Measurements from ENCODE around the gene KCNT1.

The KCNT1 gene

GRCh38 chr9:135707252-135708138, 5.5 kb downstream of the KCNT1 start:
- TF ChIP-seq SIN3A (IDR thresholded peaks at IDR 0.05; ENCODE audit: borderline replicate concordance, insufficient read depth, low read length) (no peak), FOXP2 (optimal IDR thresholded peaks at IDR 0.05; ENCODE audit: borderline replicate concordance, extremely low read depth, extremely low read length, insufficient read depth) (no peak), REST (IDR thresholded peaks at IDR 0.05; ENCODE audit: insufficient read depth in 1 of 2, low read depth in 2 of 2, low read length in 2 of 2) (no peak), POLR2AphosphoS5 (IDR thresholded peaks at IDR 0.05; ENCODE audit: low read depth, low read length) (no peak), TAF1 (IDR thresholded peaks at IDR 0.05; ENCODE audit: borderline replicate concordance, insufficient read depth, low read length) (no peak)

- no peak for TF ChIP-seq SIN3A (IDR thresholded peaks at IDR 0.05; ENCODE audit: borderline replicate concordance, insufficient read depth, low read length)
- TF ChIP-seq POLR2AphosphoS5 (IDR thresholded peaks at IDR 0.05; ENCODE audit: low read depth, low read length): no peak
- TF ChIP-seq TAF1 (IDR thresholded peaks at IDR 0.05; ENCODE audit: borderline replicate concordance, insufficient read depth, low read length): no peak
- TF ChIP-seq REST (IDR thresholded peaks at IDR 0.05; ENCODE audit: insufficient read depth in 1 of 2, low read depth in 2 of 2, low read length in 2 of 2): no peak
- no peak for TF ChIP-seq FOXP2 (optimal IDR thresholded peaks at IDR 0.05; ENCODE audit: borderline replicate concordance, extremely low read depth, extremely low read length, insufficient read depth)
These were observed 6.2 kb downstream of the KCNT1 start for GRCh38 chr9:135708164-135708563.

GRCh38 chr9:135711391-135711790, 9.4 kb downstream of the KCNT1 start:
- no peak for TF ChIP-seq REST (IDR thresholded peaks at IDR 0.05; ENCODE audit: insufficient read depth in 1 of 2, low read depth in 2 of 2, low read length in 2 of 2)
- no peak for TF ChIP-seq POLR2AphosphoS5 (IDR thresholded peaks at IDR 0.05; ENCODE audit: low read depth, low read length)
- TF ChIP-seq SIN3A (IDR thresholded peaks at IDR 0.05; ENCODE audit: borderline replicate concordance, insufficient read depth, low read length): no peak
- TF ChIP-seq TAF1 (IDR thresholded peaks at IDR 0.05; ENCODE audit: borderline replicate concordance, insufficient read depth, low read length): no peak
- TF ChIP-seq FOXP2 (optimal IDR thresholded peaks at IDR 0.05; ENCODE audit: borderline replicate concordance, extremely low read depth, extremely low read length, insufficient read depth): no peak

- TF ChIP-seq TAF1 (IDR thresholded peaks at IDR 0.05; ENCODE audit: borderline replicate concordance, insufficient read depth, low read length) (no peak), REST (IDR thresholded peaks at IDR 0.05; ENCODE audit: insufficient read depth in 1 of 2, low read depth in 2 of 2, low read length in 2 of 2) (no peak), FOXP2 (optimal IDR thresholded peaks at IDR 0.05; ENCODE audit: borderline replicate concordance, extremely low read depth, extremely low read length, insufficient read depth) (no peak), SIN3A (IDR thresholded peaks at IDR 0.05; ENCODE audit: borderline replicate concordance, insufficient read depth, low read length) (no peak), POLR2AphosphoS5 (IDR thresholded peaks at IDR 0.05; ENCODE audit: low read depth, low read length) (no peak)
These were observed 9.9 kb downstream of the KCNT1 start for GRCh38 chr9:135711881-135712280.

Measured in PFSK-1 (cell line).